BE2C (cell line): ENCODE results near the gene SCN2A.
A peak's percentile ranks its signal among the peaks of the same experiment; 100 is the strongest.
"Not testable (repeated sequence)": the region's sequence is repeated elsewhere in the genome, so short reads cannot be mapped to it uniquely, and the experiment has no call there.

ENCODE experiments used
- DNase-seq: peaks from one replicate; pipeline ENCODE4 v3.0.0-alpha.2; 2020
- H3K27me3 ChIP-seq: fragments of 250-450 bp; sonication (Bioruptor Pico); 2 replicates; pipeline ENCODE4 v1.5.1; 2020; ENCODE audit warnings: mild to moderate bottlenecking
- H3K36me3 ChIP-seq: fragments of 250-450 bp; sonication (Bioruptor Pico); 2 replicates; pipeline ENCODE4 v1.5.1; 2020; ENCODE audit warnings: mild to moderate bottlenecking
- H3K4me1 ChIP-seq: fragments of 250-450 bp; sonication (Bioruptor Pico); 2 replicates; pipeline ENCODE4 v1.5.1; 2020
- H3K4me3 ChIP-seq: 2 replicates; pipeline ENCODE4 v1.5.1; 2011; ENCODE audit warnings: low read depth, low read length
- H3K9me3 ChIP-seq: fragments of 250-450 bp; sonication (Bioruptor Pico); 2 replicates; pipeline ENCODE4 v1.5.1; 2020
- CTCF ChIP-seq: IDR thresholded peaks from 2 replicates; pipeline ENCODE4 v1.5.1; 2012; ENCODE audit warnings: mild to moderate bottlenecking, low read depth, low read length

The SCN2A gene

GRCh38 chr2:165376571-165376975, 137.4 kb downstream of the SCN2A start:
- H3K36me3 ChIP-seq: no peaks in the 10 kb centered on the region
- no peak for DNase-seq
- no peak for TF ChIP-seq CTCF

GRCh38 chr2:165382362-165382761, 143.1 kb downstream of the SCN2A start:
- H3K27me3 ChIP-seq: no peaks in the 10 kb centered on the region
- no peaks in the 10 kb centered on the region for H3K4me1 ChIP-seq
- H3K9me3 ChIP-seq: no peaks in the 10 kb centered on the region
- TF ChIP-seq CTCF: no peak
- DNase-seq: no peak
- H3K36me3 ChIP-seq: no peaks in the 10 kb centered on the region
- H3K4me3 ChIP-seq: no peak overlapping the region

More at GRCh38 chr2:165376571-165376975, 137.4 kb downstream of the SCN2A start:
- Histone ChIP-seq H3K9me3 (no peaks in the 10 kb centered on the region), H3K27me3 (no peaks in the 10 kb centered on the region), H3K4me1 (no peaks in the 10 kb centered on the region), H3K4me3 (no peak overlapping the region)

- Histone ChIP-seq H3K4me3 (no peak overlapping the region), H3K27me3 (no peaks in the 10 kb centered on the region), H3K36me3 (no peaks in the 10 kb centered on the region), H3K4me1 (no peaks in the 10 kb centered on the region), H3K9me3 (no peaks in the 10 kb centered on the region)
- no peak for DNase-seq
- TF ChIP-seq CTCF: no peak
Observed at GRCh38 chr2:165390875-165391274, 151.7 kb downstream of the SCN2A start.

GRCh38 chr2:165391791-165392190, 152.6 kb downstream of the SCN2A start:
- Histone ChIP-seq H3K4me3 (no peak overlapping the region), H3K27me3 (no peaks in the 10 kb centered on the region), H3K9me3 (no peaks in the 10 kb centered on the region), H3K4me1 (no peaks in the 10 kb centered on the region), H3K36me3 (no peaks in the 10 kb centered on the region)
- no peak for TF ChIP-seq CTCF
- no peak for DNase-seq

GRCh38 chr2:165398603-165399002, 159.4 kb downstream of the SCN2A start:
- H3K4me1 ChIP-seq, H3K4me3 ChIP-seq, DNase-seq, H3K9me3 ChIP-seq, H3K27me3 ChIP-seq, H3K36me3 ChIP-seq: not testable (repeated sequence)

- Histone ChIP-seq H3K4me3 (no peak overlapping the region), H3K36me3 (no peaks in the 10 kb centered on the region), H3K4me1 (no peaks in the 10 kb centered on the region), H3K9me3 (no peaks in the 10 kb centered on the region), H3K27me3 (no peaks in the 10 kb centered on the region)
- peak; percentile 58 for TF ChIP-seq CTCF
- peak; percentile 26 for DNase-seq
Observed at GRCh38 chr2:165401285-165401852, 162.2 kb downstream of the SCN2A start.

GRCh38 chr2:165402162-165402561, 162.9 kb downstream of the SCN2A start:
- Histone ChIP-seq H3K9me3 (no peaks in the 10 kb centered on the region), H3K36me3 (no peaks in the 10 kb centered on the region), H3K4me3 (no peak overlapping the region), H3K4me1 (no peaks in the 10 kb centered on the region), H3K27me3 (no peaks in the 10 kb centered on the region)
- no peak for DNase-seq
- no peak for TF ChIP-seq CTCF
